ENCODE data around the gene DDX21. TPM values are rescaled to one million over a fixed set of nuclear protein-coding genes. Genes with fewer than 3 reads are reported as not detected.

Gene DDX21
- total and polyA plus RNA-seq, 9 of the 15 experiments (the other 6 are each of a cell fraction or from before 2014, with no cell fraction given): 143 to 365 (median 281) TPM

DNA sequence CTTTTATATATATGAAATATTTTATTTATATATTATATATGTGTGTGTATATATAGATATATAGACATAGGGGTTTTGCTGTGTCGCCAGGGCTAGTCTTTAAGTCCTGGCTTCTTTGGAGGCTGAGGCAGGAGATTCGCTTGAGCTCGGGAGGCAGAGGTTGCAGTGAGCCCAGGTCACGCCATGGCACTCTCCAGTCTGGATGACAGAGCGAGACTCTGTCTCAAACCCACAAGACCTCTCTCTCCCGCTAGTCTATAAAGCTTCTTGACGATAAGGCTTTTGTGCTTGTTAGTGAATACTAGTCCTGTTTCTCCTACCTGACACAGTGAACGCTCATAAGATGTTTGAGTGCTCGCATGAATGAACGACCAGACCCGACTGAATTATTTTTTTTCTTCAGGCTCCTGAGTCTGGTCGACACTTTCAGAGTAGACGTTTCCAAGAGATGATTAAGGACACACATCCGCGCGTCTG is 577 bp upstream of the DDX21 start (continued):
- TF ChIP-seq, protein P1, sequence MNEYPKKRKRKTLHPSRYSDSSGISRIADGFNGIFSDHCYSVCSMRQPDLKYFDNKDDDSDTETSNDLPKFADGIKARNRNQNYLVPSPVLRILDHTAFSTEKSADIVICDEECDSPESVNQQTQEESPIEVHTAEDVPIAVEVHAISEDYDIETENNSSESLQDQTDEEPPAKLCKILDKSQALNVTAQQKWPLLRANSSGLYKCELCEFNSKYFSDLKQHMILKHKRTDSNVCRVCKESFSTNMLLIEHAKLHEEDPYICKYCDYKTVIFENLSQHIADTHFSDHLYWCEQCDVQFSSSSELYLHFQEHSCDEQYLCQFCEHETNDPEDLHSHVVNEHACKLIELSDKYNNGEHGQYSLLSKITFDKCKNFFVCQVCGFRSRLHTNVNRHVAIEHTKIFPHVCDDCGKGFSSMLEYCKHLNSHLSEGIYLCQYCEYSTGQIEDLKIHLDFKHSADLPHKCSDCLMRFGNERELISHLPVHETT (CRISPR knock-in tag; conservative IDR thresholded peaks at IDR 0.05 in 1 of 2, IDR thresholded peaks at IDR 0.05 in 1 of 2): peak in 1 of 2 experiments; percentile 11; a peak in 1 of 4 replicates
- TF ChIP-seq, protein P2, sequence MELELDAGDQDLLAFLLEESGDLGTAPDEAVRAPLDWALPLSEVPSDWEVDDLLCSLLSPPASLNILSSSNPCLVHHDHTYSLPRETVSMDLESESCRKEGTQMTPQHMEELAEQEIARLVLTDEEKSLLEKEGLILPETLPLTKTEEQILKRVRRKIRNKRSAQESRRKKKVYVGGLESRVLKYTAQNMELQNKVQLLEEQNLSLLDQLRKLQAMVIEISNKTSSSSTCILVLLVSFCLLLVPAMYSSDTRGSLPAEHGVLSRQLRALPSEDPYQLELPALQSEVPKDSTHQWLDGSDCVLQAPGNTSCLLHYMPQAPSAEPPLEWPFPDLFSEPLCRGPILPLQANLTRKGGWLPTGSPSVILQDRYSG (tag; conservative IDR thresholded peaks at IDR 0.05; ENCODE audit: low read depth): peak; percentile 70; the same call in 1 of the 2 replicates
- TF ChIP-seq KDM4B (IDR thresholded peaks at IDR 0.05; ENCODE audit: borderline replicate concordance in 2 of 2, low read depth in 1 of 2) (no peak), SNIP1 (IDR thresholded peaks at IDR 0.05; ENCODE audit: low read depth) (peak; percentile 74; the same call in 1 of the 2 replicates), SPI1 (IDR thresholded peaks at IDR 0.05; ENCODE audit: borderline replicate concordance, low read depth, low read length) (no peak), FOXA3 (CRISPR knock-in tag; conservative IDR thresholded peaks at IDR 0.05 in 1 of 2, IDR thresholded peaks at IDR 0.05 in 1 of 2) (0 out of 4 replicates have a peak, but pooled peaks of 1 of the 2 experiments have one; percentile 20), HMG20A (CRISPR knock-in tag; conservative IDR thresholded peaks at IDR 0.05) (no peak), MEIS2 (IDR thresholded peaks at IDR 0.05; ENCODE audit: partially characterized antibody) (peak; percentile 64), FOXJ2 (tag; IDR thresholded peaks at IDR 0.05) (no peak), KAT8 (IDR thresholded peaks at IDR 0.05; ENCODE audit: low read depth) (no peak), MIER1 (IDR thresholded peaks at IDR 0.05; ENCODE audit: low read depth) (no peak), ZNF589 (CRISPR knock-in tag; IDR thresholded peaks at IDR 0.05; ENCODE audit: low read depth) (no peak), MAZ (CRISPR knock-in tag; conservative IDR thresholded peaks at IDR 0.05 in 1 of 2, IDR thresholded peaks at IDR 0.05 in 1 of 2) (no peak), SIX5 (IDR thresholded peaks at IDR 0.05; ENCODE audit: borderline replicate concordance in 1 of 2, insufficient read depth in 1 of 2, low read depth in 1 of 2, low read length in 2 of 2) (no peak), SOX6 (IDR thresholded peaks at IDR 0.05) (no peak)
- TF ChIP-seq, protein P3, sequence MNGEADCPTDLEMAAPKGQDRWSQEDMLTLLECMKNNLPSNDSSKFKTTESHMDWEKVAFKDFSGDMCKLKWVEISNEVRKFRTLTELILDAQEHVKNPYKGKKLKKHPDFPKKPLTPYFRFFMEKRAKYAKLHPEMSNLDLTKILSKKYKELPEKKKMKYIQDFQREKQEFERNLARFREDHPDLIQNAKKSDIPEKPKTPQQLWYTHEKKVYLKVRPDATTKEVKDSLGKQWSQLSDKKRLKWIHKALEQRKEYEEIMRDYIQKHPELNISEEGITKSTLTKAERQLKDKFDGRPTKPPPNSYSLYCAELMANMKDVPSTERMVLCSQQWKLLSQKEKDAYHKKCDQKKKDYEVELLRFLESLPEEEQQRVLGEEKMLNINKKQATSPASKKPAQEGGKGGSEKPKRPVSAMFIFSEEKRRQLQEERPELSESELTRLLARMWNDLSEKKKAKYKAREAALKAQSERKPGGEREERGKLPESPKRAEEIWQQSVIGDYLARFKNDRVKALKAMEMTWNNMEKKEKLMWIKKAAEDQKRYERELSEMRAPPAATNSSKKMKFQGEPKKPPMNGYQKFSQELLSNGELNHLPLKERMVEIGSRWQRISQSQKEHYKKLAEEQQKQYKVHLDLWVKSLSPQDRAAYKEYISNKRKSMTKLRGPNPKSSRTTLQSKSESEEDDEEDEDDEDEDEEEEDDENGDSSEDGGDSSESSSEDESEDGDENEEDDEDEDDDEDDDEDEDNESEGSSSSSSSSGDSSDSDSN (IDR thresholded peaks at IDR 0.05; ENCODE audit: borderline replicate concordance in 1 of 2, low read depth in 2 of 2, low read length in 2 of 2): no peak
- TF ChIP-seq, protein P4, sequence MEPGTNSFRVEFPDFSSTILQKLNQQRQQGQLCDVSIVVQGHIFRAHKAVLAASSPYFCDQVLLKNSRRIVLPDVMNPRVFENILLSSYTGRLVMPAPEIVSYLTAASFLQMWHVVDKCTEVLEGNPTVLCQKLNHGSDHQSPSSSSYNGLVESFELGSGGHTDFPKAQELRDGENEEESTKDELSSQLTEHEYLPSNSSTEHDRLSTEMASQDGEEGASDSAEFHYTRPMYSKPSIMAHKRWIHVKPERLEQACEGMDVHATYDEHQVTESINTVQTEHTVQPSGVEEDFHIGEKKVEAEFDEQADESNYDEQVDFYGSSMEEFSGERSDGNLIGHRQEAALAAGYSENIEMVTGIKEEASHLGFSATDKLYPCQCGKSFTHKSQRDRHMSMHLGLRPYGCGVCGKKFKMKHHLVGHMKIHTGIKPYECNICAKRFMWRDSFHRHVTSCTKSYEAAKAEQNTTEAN (CRISPR knock-in tag; IDR thresholded peaks at IDR 0.05): no peak
- TF ChIP-seq, protein P5, sequence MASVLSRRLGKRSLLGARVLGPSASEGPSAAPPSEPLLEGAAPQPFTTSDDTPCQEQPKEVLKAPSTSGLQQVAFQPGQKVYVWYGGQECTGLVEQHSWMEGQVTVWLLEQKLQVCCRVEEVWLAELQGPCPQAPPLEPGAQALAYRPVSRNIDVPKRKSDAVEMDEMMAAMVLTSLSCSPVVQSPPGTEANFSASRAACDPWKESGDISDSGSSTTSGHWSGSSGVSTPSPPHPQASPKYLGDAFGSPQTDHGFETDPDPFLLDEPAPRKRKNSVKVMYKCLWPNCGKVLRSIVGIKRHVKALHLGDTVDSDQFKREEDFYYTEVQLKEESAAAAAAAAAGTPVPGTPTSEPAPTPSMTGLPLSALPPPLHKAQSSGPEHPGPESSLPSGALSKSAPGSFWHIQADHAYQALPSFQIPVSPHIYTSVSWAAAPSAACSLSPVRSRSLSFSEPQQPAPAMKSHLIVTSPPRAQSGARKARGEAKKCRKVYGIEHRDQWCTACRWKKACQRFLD (CRISPR knock-in tag; IDR thresholded peaks at IDR 0.05): peak; percentile 20; the same call in 1 of the 2 replicates

Measured in K562 (cell line).